GM19023 (cell line): ENCODE measurements around the gene DNAJC30.
"Not testable (repeated sequence)": the region's sequence is repeated elsewhere in the genome, so short reads cannot be mapped to it uniquely, and the experiment has no call there.

ENCODE experiments used
- ATAC-seq: cut with Tn5 transposase; IDR thresholded peaks from one replicate; pipeline ENCODE4 v1.9.1; 2021; ENCODE audit warnings: mild to moderate bottlenecking, moderate library complexity; ENCODE audit not compliant: unreplicated experiment

Gene DNAJC30

DNA sequence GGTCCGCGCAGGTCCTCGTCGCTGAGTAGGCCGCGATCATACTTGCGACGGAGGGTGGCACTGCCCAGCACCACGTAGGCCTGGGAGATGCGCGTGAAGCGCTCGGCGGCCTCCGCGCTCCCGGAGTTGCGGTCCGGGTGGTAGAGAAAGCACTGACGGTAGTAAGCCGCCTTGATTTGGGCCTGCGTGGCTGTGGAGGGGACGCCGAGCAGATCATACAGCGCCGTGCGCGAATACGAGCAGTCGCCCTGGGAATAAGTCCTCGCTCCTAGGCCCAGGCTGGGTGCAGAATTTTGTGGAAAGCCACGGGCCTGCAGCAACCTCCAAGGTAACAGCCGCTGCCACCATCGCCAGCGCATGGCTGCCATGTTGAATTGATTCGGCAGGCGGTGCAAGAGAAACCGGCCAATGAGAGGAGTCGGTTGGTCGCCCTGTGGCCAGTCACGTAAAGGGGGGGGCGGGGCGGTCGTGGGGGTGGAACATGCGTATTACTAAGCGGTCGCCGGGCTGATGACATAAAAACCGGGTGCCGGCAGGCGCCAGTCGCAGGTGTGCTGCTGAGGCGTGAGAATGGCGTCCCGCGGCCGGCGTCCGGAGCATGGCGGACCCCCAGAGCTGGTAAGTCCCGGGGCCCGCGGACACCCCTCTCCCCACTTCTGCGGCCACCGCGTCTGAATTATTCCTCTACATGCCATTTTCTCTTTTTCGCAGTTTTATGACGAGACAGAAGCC lies at the start of gene DNAJC30, which contains the start of gene BUD23:
DNAJC30 (minus strand) TSS at position 398 of the 732 bp plus-strand sequence; CDS start at position 368, 30 bp downstream.
BUD23 (plus strand) TSS at position 542 of the 732 bp plus-strand sequence; CDS start at position 571, 29 bp downstream.
- ATAC-seq: peak; percentile 97

DNA sequence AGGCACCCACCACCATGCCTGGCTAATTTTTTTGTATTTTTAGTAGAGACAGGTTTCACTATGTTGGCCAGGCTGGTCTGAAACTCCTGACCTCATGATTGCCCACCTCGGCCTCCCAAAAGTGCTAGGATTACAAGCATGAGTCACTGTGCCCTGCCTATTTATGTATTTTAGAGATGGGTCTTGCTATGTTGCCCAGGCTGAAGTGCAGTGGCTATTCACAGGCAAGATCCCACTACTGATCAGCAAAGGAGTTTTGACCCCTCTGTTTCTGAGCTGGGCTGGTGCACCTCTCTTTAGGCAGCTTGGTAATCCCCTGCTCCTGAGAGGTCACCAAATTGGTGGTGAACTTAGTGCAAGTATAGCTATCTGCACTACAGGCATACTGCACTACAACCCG lies 49.1 kb upstream of the DNAJC30 start:
- no peak for ATAC-seq

DNA sequence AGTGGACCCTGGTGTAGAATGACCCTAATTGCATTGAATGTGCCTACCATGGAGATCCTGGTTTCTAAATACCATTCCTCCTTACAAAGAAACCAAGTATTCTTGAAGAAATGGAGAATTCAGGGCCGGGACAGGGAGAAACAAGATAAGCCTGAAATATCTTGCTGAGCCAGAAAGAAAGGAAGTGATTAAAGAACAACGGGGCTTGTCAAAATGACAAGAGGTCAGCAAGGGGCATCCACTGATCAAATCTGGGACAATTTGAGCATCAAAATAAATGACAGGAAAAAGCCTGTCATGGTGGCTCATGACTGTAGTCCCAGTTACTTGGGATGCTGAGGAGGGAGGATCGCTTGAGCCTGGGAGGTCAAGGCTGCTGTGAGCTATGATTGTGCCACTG lies 47.2 kb upstream of the DNAJC30 start:
- no peak for ATAC-seq

GRCh38 chr7:73728551-73728950 lies 45.3 kb upstream of the DNAJC30 start:
- no peak for ATAC-seq

- ATAC-seq: no peak
Measured at GRCh38 chr7:73727952-73728351, 44.7 kb upstream of the DNAJC30 start.

DNA sequence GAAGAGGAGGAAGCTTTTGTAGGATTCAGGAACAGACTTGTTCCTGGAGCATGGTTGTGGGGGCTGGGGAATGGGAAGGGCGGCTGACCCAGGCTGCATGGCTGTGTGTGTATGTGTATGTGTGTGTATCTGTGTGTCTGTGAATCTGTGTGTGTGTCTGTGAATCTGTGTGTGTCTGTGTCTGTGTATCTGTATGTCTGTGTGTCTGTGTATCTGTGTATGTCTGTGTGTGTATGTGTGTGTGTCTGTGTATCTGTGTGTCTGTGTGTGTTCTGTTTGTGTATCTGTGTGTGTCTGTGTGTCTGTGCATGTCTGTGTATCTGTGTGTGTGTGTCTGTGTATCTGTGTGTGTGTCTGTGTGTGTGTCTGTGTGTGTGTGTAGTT lies 42.8 kb upstream of the DNAJC30 start:
- peak; percentile 30 for ATAC-seq

DNA sequence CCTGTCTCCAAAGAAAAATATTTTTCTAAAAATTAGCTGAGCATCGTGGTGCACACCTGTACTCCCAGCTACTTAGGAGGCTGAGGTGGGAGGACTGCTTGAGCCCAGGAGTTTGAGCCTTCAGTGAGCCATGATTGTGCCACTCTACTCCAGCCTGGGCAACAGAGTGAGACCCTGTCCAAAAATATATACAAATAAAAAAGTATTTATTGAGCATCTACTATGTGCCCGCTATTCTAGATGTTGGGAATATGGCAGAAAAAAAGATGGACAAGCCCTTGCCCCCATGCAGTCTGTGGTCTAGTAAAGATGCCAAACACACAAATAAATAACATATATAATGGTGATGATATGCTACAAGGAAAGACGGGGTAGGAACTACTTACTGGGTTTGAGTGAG lies 40.6 kb upstream of the DNAJC30 start:
- no peak for ATAC-seq

DNA sequence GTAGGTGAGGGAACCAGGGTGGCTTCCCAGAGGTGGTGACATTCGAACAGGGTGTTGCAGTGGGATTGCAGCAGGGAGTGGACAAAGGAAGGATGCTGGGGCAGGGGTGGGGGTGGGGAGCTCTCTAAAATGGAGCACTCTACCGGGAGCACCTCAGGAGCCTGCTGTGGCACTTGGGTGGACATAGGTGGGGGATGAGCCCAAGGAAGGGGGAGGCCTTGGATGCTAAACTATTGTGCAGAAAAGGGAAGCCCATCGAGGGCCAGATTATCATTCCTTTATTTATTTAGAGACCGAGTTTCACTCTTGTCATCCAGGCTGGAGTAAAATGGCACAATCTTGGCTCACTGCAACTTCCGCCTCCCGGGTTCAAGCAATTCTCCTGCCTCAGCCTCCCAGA lies 39.5 kb upstream of the DNAJC30 start:
- no peak for ATAC-seq

GRCh38 chr7:73722182-73722581 lies 38.9 kb upstream of the DNAJC30 start:
- ATAC-seq: not testable (repeated sequence)

- no peak for ATAC-seq
Measured at GRCh38 chr7:73721377-73721817, 38.1 kb upstream of the DNAJC30 start.

DNA sequence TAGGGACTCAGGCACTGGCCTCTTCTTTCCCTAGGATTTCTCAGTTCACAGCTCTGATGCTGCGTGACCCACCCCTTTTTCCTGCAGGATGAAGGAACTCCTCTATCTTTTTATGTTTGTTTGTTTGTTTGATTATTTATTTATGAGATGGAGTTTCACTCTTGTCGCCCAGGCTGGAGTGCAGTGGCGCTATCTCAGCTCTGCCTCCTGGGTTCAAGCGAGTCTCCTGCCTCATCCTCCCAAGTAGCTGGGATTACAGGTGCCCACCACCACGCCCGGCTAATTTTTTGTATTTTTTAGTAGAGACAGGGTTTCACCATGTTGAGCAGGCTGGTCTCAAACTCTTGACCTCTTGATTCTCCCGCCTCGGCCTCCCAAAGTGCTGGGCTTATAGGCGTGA lies 37.2 kb upstream of the DNAJC30 start:
- ATAC-seq: not testable (repeated sequence)

DNA sequence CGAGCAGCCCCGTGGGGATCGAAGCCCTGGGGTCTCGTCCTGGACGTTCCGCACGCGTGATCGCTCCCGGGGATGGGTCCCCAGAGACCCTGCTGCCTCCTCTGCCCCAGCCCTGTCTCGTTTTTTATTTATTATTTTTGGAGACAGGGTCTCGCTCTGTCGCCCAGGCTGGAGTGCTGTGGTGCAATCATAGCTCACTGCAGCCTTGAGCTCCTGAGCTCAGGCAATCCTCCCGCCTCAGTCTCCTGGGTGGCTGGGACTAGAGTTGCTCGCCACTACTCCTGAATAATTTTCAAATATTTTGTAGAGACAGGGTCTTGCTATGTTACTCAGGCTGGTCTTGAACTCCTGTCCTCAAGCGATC lies 36.5 kb upstream of the DNAJC30 start:
- ATAC-seq: peak; percentile 14

DNA sequence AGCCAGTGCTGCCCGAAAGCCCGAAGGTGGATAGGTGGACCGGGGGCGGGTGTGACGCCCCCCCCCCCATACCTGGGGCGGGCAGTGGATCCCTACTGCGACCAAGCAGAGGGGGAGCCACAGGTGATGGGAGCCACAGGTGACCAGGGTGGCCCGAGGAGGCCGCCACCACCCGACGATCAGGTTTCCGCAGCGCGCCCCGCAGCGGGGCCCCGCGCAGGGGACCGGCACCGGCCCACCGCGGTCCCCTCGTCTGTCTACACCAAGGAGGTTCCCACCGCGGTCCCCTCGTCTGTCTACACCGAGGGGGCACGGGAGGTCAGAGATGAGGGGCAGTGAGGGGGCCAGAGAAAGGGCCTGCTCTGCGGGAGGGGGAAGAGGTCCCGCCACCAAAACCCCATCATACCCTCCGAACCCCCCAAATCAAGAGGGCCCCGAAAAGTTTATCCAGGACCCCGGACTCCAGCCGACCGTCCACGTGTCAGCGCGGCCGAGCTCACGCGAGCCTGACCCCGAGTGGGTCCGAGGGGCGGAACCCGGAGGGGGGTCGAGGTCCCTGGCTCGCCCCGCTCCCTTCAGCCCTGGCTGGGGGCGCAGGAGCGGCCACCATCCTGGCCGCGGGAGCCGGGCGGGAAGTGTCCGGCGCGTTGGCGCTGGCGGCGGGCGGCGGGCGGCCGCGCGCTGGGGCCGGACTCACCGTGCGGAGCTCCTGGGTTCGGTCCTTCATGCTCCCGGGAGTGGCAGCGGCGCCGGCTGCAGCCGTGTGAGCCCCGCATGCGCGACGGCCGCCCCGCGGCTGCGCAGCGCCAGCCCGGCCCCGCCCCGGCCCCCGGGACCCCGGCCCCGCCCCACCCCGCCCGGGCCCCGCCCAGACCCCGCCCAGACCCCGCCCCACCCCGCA lies 35.9 kb upstream of the DNAJC30 start, which contains the start of gene STX1A:
STX1A (minus strand) TSS at position 765 of the 901 bp plus-strand sequence; CDS start at position 727, 38 bp downstream.
- peak; percentile 74 for ATAC-seq

- ATAC-seq: no peak
Measured at GRCh38 chr7:73718438-73718881, 35.2 kb upstream of the DNAJC30 start.

DNA sequence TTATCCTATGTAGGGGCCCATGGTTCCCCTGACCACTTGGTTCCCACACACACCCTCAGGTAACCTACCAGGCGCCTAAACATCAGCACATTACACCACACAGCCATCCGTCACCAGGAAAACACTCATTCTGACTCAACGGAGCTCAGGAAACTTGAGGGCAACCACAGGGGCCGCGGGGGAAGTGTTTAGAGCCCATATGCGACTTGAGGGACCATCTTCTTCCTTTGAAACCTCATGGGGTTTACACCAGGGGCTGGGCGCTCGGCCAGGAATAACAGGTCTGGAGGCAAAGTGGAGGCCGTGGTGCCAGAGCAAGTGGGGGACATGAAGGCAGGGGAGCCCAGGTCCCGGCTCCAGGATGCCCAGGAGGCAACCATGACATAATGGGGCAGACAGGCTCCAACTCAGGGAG lies 34.7 kb upstream of the DNAJC30 start:
- no peak for ATAC-seq

- no peak for ATAC-seq
Measured at GRCh38 chr7:73717025-73717807, 34.0 kb upstream of the DNAJC30 start.

DNA sequence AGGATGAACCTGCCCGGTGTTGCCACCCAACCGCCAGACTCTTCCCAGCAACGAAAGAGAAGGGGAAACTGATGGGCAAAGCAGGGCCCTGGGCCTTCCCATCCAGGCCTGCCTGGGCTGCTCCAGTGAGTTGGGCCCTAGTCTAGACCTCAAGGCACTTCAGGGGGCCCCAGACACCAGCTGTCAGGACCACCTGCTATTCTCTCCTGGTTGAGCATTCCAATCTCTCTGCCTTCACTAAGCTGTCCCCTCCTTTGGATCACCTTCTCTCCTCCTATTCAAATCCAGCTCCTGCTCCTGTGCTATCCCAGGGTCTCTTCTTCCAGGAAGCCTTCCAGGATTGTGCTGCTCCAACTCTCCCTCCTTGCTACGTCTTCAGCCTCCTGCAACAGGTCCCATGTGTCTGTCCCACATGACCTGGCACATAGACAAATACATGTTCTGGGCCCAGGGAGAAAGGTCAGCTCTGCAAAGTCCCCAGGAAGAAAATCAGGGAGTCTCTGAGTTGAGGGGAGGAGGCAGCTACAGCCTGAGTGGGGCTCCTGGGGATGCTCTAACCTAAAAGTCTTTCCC lies 33.2 kb upstream of the DNAJC30 start:
- no peak for ATAC-seq

DNA sequence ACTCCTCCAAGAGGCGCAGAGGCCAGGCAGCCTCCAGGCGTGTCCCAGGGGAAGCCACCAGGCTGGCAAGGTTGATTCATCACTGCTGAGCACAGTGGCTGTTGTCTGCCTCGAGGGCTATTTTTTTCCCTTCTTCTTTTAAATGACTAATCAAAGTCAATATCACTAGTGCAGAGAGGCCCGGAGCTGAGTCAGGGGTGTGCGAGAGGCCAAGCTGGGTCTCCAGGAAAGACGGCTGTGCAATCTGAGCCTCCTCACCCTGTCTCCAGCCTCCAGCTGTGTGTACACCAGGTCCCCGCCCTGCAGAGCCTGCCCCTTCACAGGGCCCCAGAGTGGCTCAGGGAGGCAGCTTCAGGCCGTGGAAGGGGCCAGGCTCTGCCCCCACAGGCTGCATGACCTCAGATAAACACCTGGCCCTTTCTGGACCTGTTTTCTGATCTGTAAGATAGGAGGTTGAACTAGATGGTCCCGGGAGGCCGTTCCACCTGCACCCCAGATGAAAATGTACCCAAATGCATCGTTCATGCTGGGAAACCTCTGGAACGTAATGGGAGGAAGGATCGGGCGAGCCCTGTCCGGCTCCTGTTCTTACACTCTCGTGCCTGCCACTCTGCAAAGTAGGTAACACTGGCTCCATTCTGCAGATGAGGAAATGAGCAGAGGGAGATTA lies 32.5 kb upstream of the DNAJC30 start:
- ATAC-seq: no peak

GRCh38 chr7:73713319-73713718 lies 30.1 kb upstream of the DNAJC30 start:
- ATAC-seq: not testable (repeated sequence)

DNA sequence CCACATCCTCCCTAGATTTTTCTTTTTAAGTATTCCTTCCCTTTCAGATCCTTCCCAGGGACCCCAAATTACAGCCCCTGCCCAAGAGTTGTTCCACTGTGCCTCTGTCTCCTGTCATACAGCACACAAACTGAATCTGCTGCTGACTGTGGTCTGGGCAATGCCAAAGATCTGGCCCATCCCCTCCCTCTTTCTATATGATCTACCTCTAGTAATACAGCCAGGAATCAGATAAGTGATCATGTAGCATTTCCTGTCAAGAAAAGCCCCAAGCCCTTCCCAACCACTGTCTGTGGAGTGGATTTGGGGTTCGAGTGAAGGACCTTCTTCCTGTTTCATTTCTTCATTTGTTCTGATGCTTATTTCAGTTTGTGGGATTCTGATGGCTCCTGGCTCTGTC lies 29.5 kb upstream of the DNAJC30 start:
- ATAC-seq: no peak
